MM.1S (cell line): ENCODE measurements around the gene CHST10.

Source experiments
- CTCF ChIP-seq: fragments of 300-600 bp; sonication (generic); IDR thresholded peaks from 2 replicates; pipeline ENCODE4 v1.5.1; 2016; ENCODE audit warnings: antibody characterized with exemption, low read length, mixed read lengths
- EZH2 ChIP-seq: fragments of 300-600 bp; sonication (generic); optimal IDR thresholded peaks from 2 replicates; pipeline ENCODE3; 2017; ENCODE audit warnings: low read depth, mild to moderate bottlenecking, antibody characterized with exemption, low read length, mixed read lengths
- EZH2phosphoT487 ChIP-seq: fragments of 300-600 bp; sonication (generic); IDR thresholded peaks from 2 replicates; pipeline ENCODE4 v1.6.1; 2018; ENCODE audit warnings: antibody characterized with exemption, low read length

GRCh38 chr2:100408941-100409340 lies 8.5 kb downstream of the CHST10 start:
- TF ChIP-seq EZH2 (no peak), CTCF (no peak), EZH2phosphoT487 (no peak)
